Germinal center (tissue), 1 donor: Measurements from ENCODE around the gene COX8C.
"Not testable (repeated sequence)": the region's sequence is repeated elsewhere in the genome, so short reads cannot be mapped to it uniquely, and the experiment has no call there.

Experiments
- DNase-seq: peaks from one replicate; pipeline ENCODE4 v3.0.0; 2012; ENCODE audit warnings: mixed read lengths, low spot score

COX8C gene

GRCh38 chr14:93375673-93376156, 28.7 kb downstream of the COX8C start:
- DNase-seq: peak; percentile 53

GRCh38 chr14:93379831-93380230, 32.8 kb downstream of the COX8C start:
- DNase-seq: no peak

GRCh38 chr14:93381644-93382043, 34.7 kb downstream of the COX8C start:
- no peak for DNase-seq

GRCh38 chr14:93384256-93384655, 37.3 kb downstream of the COX8C start:
- not testable (repeated sequence) for DNase-seq

GRCh38 chr14:93395231-93395630, 48.2 kb downstream of the COX8C start:
- no peak for DNase-seq

- DNase-seq: no peak
Observed at GRCh38 chr14:93396456-93396855, 49.5 kb downstream of the COX8C start.
